Erythroblast (primary cell): ENCODE data around the gene CHAT.

Source experiments
- GATA1 ChIP-seq: IDR thresholded peaks from 2 replicates; pipeline ENCODE4 v1.6.1; 2011; ENCODE audit warnings: low read depth, mild to moderate bottlenecking, control low read depth, low read length, moderate library complexity
- POLR2A ChIP-seq: IDR thresholded peaks from 2 replicates; pipeline ENCODE4 v1.6.1; 2011; ENCODE audit warnings: mild to moderate bottlenecking, low read length

DNA sequence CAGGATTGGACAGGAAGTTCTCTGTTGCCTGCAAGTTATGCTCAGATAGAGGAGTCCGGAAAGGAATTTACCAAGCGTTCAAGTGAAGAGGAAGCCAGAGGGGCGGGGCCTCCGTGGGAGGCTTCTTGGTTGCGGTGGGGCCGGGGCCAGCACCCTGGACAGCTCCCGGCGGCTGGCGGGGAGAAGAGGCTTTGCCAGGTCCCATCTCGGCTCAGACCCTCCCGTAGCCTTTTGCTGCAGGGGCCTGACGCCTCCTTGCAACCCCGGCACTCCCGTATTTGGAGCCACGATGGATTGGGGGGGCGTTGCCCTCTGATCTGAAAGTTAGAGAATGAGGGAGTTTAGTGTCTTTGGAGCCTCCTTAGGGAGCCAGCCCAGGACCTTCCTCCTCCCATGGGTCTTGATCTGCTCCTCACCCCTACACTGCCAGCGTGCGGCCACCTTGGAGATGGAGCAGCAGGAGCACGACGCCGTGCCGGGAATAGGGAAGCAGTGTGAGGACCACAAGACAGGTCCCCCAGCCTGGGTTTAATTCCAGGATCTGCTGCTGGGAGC is 6.8 kb upstream of the CHAT start:
- no peak for TF ChIP-seq POLR2A
- TF ChIP-seq GATA1 = no peak
